Activated naive CD4-positive, alpha-beta T cell treated with anti-CD3 and anti-CD28 coated beads, Interleukin-2, amount 10 ng/mL, durations not matched to agents 7 days and 5 days (primary cell): ENCODE results near the gene TTBK2.
"Not testable (repeated sequence)": the region's sequence is repeated elsewhere in the genome, so short reads cannot be mapped to it uniquely, and the experiment has no call there.

Experiments
- CTCF ChIA-PET: fragments of 350-600 bp; sonication (Branson Sonifier 250); formaldehyde crosslinking; loops from one replicate; lab custom pipeline; 2021; ENCODE audit warnings: antibody characterized with exemption; lab: Charles Lee
- DNase-seq: peaks from one replicate; pipeline ENCODE4 v3.0.0-alpha.2; 2020
- H3K27ac Mint-ChIP-seq: one replicate; pipeline ENCODE4 v1.8.0; 2021; ENCODE audit warnings: mild to moderate bottlenecking, moderate library complexity, mixed read lengths
- H3K27me3 Mint-ChIP-seq: one replicate; pipeline ENCODE4 v1.8.0; 2021; ENCODE audit warnings: mild to moderate bottlenecking, mixed read lengths
- H3K36me3 Mint-ChIP-seq: one replicate; pipeline ENCODE4 v1.8.0; 2021; ENCODE audit warnings: mixed read lengths
- H3K4me1 Mint-ChIP-seq: one replicate; pipeline ENCODE4 v1.8.0; 2021; ENCODE audit warnings: mixed read lengths
- H3K4me3 Mint-ChIP-seq: one replicate; pipeline ENCODE4 v1.8.0; 2021; ENCODE audit warnings: mild to moderate bottlenecking, moderate library complexity, mixed read lengths
- H3K9me3 Mint-ChIP-seq: one replicate; pipeline ENCODE4 v1.8.0; 2021; ENCODE audit warnings: mixed read lengths

Gene TTBK2

GRCh38 chr15:42919799-42920518 lies 619 bp downstream of the TTBK2 start:
- H3K27me3 Mint-ChIP-seq, result no peaks in the 10 kb centered on the region
- peaks cover 31% of the 10 kb centered on the region for H3K4me1 Mint-ChIP-seq
- H3K4me3 Mint-ChIP-seq, result peak overlapping the region; percentile 95
- no peaks in the 10 kb centered on the region for H3K9me3 Mint-ChIP-seq
- peak overlapping the region; percentile 87 for H3K27ac Mint-ChIP-seq
- peak; percentile 69 for DNase-seq
- CTCF ChIA-PET, result no interaction called here
- peaks cover 3% of the 10 kb centered on the region for H3K36me3 Mint-ChIP-seq

- H3K27me3 Mint-ChIP-seq, result no peaks in the 10 kb centered on the region
- CTCF ChIA-PET, result interaction anchor here (0.9 kb wide), 1 partner anchor 213 kb away, joined by 3 read pairs; no protein-coding TSS in a partner anchor
- no peak for DNase-seq
- H3K4me3 Mint-ChIP-seq, result peak overlapping the region; percentile 95
- H3K36me3 Mint-ChIP-seq, result peaks cover 3% of the 10 kb centered on the region
- H3K4me1 Mint-ChIP-seq, result peaks cover 34% of the 10 kb centered on the region
- H3K9me3 Mint-ChIP-seq, result no peaks in the 10 kb centered on the region
- no peak overlapping the region for H3K27ac Mint-ChIP-seq
Observed at GRCh38 chr15:42919308-42919707, 1.3 kb downstream of the TTBK2 start.

GRCh38 chr15:42918047-42918446 lies 2.5 kb downstream of the TTBK2 start:
- Mint-ChIP-seq H3K4me3 (no peak overlapping the region), H3K4me1 (peaks cover 34% of the 10 kb centered on the region), H3K27ac (no peak overlapping the region), H3K27me3 (no peaks in the 10 kb centered on the region), H3K9me3 (no peaks in the 10 kb centered on the region), H3K36me3 (peaks cover 3% of the 10 kb centered on the region)
- DNase-seq, result no peak
- CTCF ChIA-PET, result no interaction called here

- no peaks in the 10 kb centered on the region for H3K27me3 Mint-ChIP-seq
- no peak overlapping the region for H3K4me3 Mint-ChIP-seq
- H3K27ac Mint-ChIP-seq, result no peak overlapping the region
- H3K36me3 Mint-ChIP-seq, result peaks cover 3% of the 10 kb centered on the region
- no peaks in the 10 kb centered on the region for H3K9me3 Mint-ChIP-seq
- DNase-seq, result no peak
- peaks cover 25% of the 10 kb centered on the region for H3K4me1 Mint-ChIP-seq
- CTCF ChIA-PET, result no interaction called here
Observed at GRCh38 chr15:42915654-42916315, 4.8 kb downstream of the TTBK2 start.

GRCh38 chr15:42914728-42915497 lies 5.7 kb downstream of the TTBK2 start:
- Mint-ChIP-seq H3K36me3 (peaks cover 2% of the 10 kb centered on the region), H3K4me3 (no peak overlapping the region), H3K9me3 (no peaks in the 10 kb centered on the region), H3K27me3 (no peaks in the 10 kb centered on the region), H3K27ac (no peak overlapping the region), H3K4me1 (peaks cover 24% of the 10 kb centered on the region)
- DNase-seq, result no peak
- CTCF ChIA-PET, result no interaction called here

- peaks cover 8% of the 10 kb centered on the region for H3K4me1 Mint-ChIP-seq
- H3K27me3 Mint-ChIP-seq, result no peaks in the 10 kb centered on the region
- no peak overlapping the region for H3K27ac Mint-ChIP-seq
- no peak overlapping the region for H3K4me3 Mint-ChIP-seq
- H3K36me3 Mint-ChIP-seq, result peaks cover 5% of the 10 kb centered on the region
- no peaks in the 10 kb centered on the region for H3K9me3 Mint-ChIP-seq
- DNase-seq, result no peak
- CTCF ChIA-PET, result no interaction called here
Observed at GRCh38 chr15:42911058-42911592, 9.5 kb downstream of the TTBK2 start.

GRCh38 chr15:42908538-42908937 lies 12.0 kb downstream of the TTBK2 start:
- peaks cover 3% of the 10 kb centered on the region for H3K36me3 Mint-ChIP-seq
- H3K9me3 Mint-ChIP-seq, result no peaks in the 10 kb centered on the region
- CTCF ChIA-PET, result no interaction called here

GRCh38 chr15:42903388-42904324 lies 16.9 kb downstream of the TTBK2 start:
- no peak for DNase-seq
- no peak overlapping the region for H3K27ac Mint-ChIP-seq
- no peaks in the 10 kb centered on the region for H3K27me3 Mint-ChIP-seq
- H3K4me1 Mint-ChIP-seq, result no peaks in the 10 kb centered on the region
- no peak overlapping the region for H3K4me3 Mint-ChIP-seq
- H3K9me3 Mint-ChIP-seq, result no peaks in the 10 kb centered on the region
- CTCF ChIA-PET, result interaction anchor here (1.0 to 1.3 kb wide), 2 partner anchors 23 to 32 kb away, joined by 3 to 5 read pairs; no protein-coding TSS in a partner anchor
- peaks cover 3% of the 10 kb centered on the region for H3K36me3 Mint-ChIP-seq

More at GRCh38 chr15:42908538-42908937, 12.0 kb downstream of the TTBK2 start:
- DNase-seq, result no peak
- no peaks in the 10 kb centered on the region for H3K4me1 Mint-ChIP-seq
- no peak overlapping the region for H3K4me3 Mint-ChIP-seq
- H3K27ac Mint-ChIP-seq, result no peak overlapping the region
- no peaks in the 10 kb centered on the region for H3K27me3 Mint-ChIP-seq

GRCh38 chr15:42893911-42894310 lies 26.7 kb downstream of the TTBK2 start:
- H3K4me1 Mint-ChIP-seq, DNase-seq, H3K4me3 Mint-ChIP-seq, H3K9me3 Mint-ChIP-seq, H3K27me3 Mint-ChIP-seq, H3K36me3 Mint-ChIP-seq, CTCF ChIA-PET, H3K27ac Mint-ChIP-seq: not testable (repeated sequence)

- H3K4me3 Mint-ChIP-seq, result no peak overlapping the region
Observed at GRCh38 chr15:42891569-42891968, 29.0 kb downstream of the TTBK2 start.

GRCh38 chr15:42890161-42890913 lies 30.2 kb downstream of the TTBK2 start:
- H3K36me3 Mint-ChIP-seq, result peaks cover 4% of the 10 kb centered on the region
- no peak overlapping the region for H3K4me3 Mint-ChIP-seq
- CTCF ChIA-PET, result no interaction called here
- no peaks in the 10 kb centered on the region for H3K27me3 Mint-ChIP-seq
- no peak overlapping the region for H3K27ac Mint-ChIP-seq
- DNase-seq, result no peak
- H3K9me3 Mint-ChIP-seq, result peaks cover 8% of the 10 kb centered on the region
- no peaks in the 10 kb centered on the region for H3K4me1 Mint-ChIP-seq

More at GRCh38 chr15:42891569-42891968, 29.0 kb downstream of the TTBK2 start:
- CTCF ChIA-PET, result interaction anchor here (0.6 kb wide), 1 partner anchor 300 kb away, joined by 4 read pairs; no protein-coding TSS in a partner anchor
- Mint-ChIP-seq H3K27ac (no peak overlapping the region), H3K9me3 (peaks cover 4% of the 10 kb centered on the region), H3K27me3 (no peaks in the 10 kb centered on the region), H3K4me1 (no peaks in the 10 kb centered on the region), H3K36me3 (peaks cover 4% of the 10 kb centered on the region)
- DNase-seq, result no peak

GRCh38 chr15:42887384-42887783 lies 33.2 kb downstream of the TTBK2 start:
- H3K4me3 Mint-ChIP-seq, H3K9me3 Mint-ChIP-seq, H3K4me1 Mint-ChIP-seq, H3K27me3 Mint-ChIP-seq, CTCF ChIA-PET, H3K27ac Mint-ChIP-seq, DNase-seq, H3K36me3 Mint-ChIP-seq: not testable (repeated sequence)

- Mint-ChIP-seq H3K27me3 (no peaks in the 10 kb centered on the region), H3K27ac (no peak overlapping the region), H3K36me3 (no peaks in the 10 kb centered on the region), H3K4me1 (no peaks in the 10 kb centered on the region), H3K9me3 (peaks cover 2% of the 10 kb centered on the region), H3K4me3 (no peak overlapping the region)
- no peak for DNase-seq
- CTCF ChIA-PET, result interaction anchor here (0.6 kb wide), 2 partner anchors 48 to 743 kb away, joined by 3 read pairs; no protein-coding TSS in a partner anchor
Observed at GRCh38 chr15:42880121-42880520, 40.5 kb downstream of the TTBK2 start.
